Measurements from ENCODE around the gene TEX53.

GRCh38 chr9:114633438-114634089, 24.0 kb downstream of the TEX53 start:
- TF ChIP-seq, protein P1, sequence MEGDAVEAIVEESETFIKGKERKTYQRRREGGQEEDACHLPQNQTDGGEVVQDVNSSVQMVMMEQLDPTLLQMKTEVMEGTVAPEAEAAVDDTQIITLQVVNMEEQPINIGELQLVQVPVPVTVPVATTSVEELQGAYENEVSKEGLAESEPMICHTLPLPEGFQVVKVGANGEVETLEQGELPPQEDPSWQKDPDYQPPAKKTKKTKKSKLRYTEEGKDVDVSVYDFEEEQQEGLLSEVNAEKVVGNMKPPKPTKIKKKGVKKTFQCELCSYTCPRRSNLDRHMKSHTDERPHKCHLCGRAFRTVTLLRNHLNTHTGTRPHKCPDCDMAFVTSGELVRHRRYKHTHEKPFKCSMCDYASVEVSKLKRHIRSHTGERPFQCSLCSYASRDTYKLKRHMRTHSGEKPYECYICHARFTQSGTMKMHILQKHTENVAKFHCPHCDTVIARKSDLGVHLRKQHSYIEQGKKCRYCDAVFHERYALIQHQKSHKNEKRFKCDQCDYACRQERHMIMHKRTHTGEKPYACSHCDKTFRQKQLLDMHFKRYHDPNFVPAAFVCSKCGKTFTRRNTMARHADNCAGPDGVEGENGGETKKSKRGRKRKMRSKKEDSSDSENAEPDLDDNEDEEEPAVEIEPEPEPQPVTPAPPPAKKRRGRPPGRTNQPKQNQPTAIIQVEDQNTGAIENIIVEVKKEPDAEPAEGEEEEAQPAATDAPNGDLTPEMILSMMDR (IDR thresholded peaks at IDR 0.05), result no peak
- TF ChIP-seq POLR2A (IDR thresholded peaks at IDR 0.05), result no peak
